ENCODE results near the gene OPRM1.
"Not testable (repeated sequence)": the region's sequence is repeated elsewhere in the genome, so short reads cannot be mapped to it uniquely, and the experiment has no call there.

Gene OPRM1

DNA sequence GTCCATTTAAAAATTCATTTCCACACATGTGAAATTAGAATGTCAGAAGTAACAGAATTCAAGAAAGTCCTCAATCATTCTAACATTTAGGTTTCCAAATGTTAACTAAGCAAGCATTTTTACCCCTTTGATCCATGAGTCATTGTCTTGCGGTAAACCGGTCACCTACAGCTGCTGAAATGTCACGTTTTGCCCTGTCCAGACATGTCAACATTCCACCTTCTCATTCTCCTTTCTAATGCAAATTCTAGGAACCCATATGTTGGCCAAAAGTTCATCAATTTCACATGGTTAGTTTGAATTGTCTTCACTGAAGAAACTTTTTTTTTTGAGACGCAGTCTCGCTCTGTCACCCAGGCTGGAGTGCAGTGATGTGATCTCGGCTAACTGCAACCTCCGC is 200.4 kb downstream of the OPRM1 start:
- H3K27me3 ChIP-seq (ENCODE audit: control insufficient read depth, low read length) = no peaks in the 10 kb centered on the region
- no peaks in the 10 kb centered on the region for H3K4me1 ChIP-seq (ENCODE audit: control insufficient read depth, low read length)
- H4K20me1 ChIP-seq (ENCODE audit: control insufficient read depth, insufficient read depth, low read depth, low read length) = no peaks in the 10 kb centered on the region
- no peaks in the 10 kb centered on the region for H3K9me3 ChIP-seq (ENCODE audit: control insufficient read depth, insufficient read depth, low read length)
- H3K27ac ChIP-seq (ENCODE audit: low read depth, low read length) = no peak overlapping the region
- TF ChIP-seq EZH2phosphoT487 (IDR thresholded peaks at IDR 0.05; ENCODE audit: borderline replicate concordance, low read length) = no peak
- TF ChIP-seq, protein P1, sequence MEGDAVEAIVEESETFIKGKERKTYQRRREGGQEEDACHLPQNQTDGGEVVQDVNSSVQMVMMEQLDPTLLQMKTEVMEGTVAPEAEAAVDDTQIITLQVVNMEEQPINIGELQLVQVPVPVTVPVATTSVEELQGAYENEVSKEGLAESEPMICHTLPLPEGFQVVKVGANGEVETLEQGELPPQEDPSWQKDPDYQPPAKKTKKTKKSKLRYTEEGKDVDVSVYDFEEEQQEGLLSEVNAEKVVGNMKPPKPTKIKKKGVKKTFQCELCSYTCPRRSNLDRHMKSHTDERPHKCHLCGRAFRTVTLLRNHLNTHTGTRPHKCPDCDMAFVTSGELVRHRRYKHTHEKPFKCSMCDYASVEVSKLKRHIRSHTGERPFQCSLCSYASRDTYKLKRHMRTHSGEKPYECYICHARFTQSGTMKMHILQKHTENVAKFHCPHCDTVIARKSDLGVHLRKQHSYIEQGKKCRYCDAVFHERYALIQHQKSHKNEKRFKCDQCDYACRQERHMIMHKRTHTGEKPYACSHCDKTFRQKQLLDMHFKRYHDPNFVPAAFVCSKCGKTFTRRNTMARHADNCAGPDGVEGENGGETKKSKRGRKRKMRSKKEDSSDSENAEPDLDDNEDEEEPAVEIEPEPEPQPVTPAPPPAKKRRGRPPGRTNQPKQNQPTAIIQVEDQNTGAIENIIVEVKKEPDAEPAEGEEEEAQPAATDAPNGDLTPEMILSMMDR (IDR thresholded peaks at IDR 0.05; ENCODE audit: low read depth, low read length, poor library complexity, severe bottlenecking) = no peak
- H3K4me2 ChIP-seq (ENCODE audit: low read length) = no peak overlapping the region
- no peaks in the 10 kb centered on the region for H3K36me3 ChIP-seq (ENCODE audit: control insufficient read depth, low read length)
- H3K9me2 ChIP-seq (replicated peaks; ENCODE audit: control insufficient read depth, low read length) = no peaks in the 10 kb centered on the region
- H3F3A ChIP-seq (ENCODE audit: control insufficient read depth, insufficient read depth) = no peaks in the 10 kb centered on the region
- no peak overlapping the region for H3K4me3 ChIP-seq (ENCODE audit: low read length)
- no peaks in the 10 kb centered on the region for H3K79me2 ChIP-seq (ENCODE audit: control insufficient read depth, low read length)

DNA sequence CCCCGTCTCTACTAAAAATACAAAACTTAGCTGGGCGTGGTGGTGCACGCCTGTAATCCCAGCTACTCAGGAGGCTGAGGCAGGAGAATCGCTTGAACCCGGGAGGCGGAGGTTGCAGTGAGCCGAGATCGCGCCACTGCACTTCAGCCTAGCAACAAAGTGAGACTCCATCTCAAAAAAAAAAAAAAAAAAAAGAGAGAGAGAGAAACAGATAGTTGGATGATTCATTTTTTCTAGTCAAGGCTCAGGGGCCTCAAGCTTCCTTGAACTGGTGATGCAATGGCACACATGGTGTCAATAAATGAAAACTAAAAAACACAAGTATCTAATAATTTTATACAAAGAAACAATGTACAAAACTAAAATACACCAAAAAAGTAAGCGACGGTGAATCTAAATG is 202.0 kb downstream of the OPRM1 start:
- not testable (repeated sequence) for H3K4me3 ChIP-seq (ENCODE audit: low read length); H3K27me3 ChIP-seq (ENCODE audit: control insufficient read depth, low read length); H3K27ac ChIP-seq (ENCODE audit: low read depth, low read length); H3K9me2 ChIP-seq (replicated peaks; ENCODE audit: control insufficient read depth, low read length); H3K9me3 ChIP-seq (ENCODE audit: control insufficient read depth, insufficient read depth, low read length); H4K20me1 ChIP-seq (ENCODE audit: control insufficient read depth, insufficient read depth, low read depth, low read length); H3K79me2 ChIP-seq (ENCODE audit: control insufficient read depth, low read length); H3K4me2 ChIP-seq (ENCODE audit: low read length); H3K36me3 ChIP-seq (ENCODE audit: control insufficient read depth, low read length); H3K4me1 ChIP-seq (ENCODE audit: control insufficient read depth, low read length); H3F3A ChIP-seq (ENCODE audit: control insufficient read depth, insufficient read depth)

DNA sequence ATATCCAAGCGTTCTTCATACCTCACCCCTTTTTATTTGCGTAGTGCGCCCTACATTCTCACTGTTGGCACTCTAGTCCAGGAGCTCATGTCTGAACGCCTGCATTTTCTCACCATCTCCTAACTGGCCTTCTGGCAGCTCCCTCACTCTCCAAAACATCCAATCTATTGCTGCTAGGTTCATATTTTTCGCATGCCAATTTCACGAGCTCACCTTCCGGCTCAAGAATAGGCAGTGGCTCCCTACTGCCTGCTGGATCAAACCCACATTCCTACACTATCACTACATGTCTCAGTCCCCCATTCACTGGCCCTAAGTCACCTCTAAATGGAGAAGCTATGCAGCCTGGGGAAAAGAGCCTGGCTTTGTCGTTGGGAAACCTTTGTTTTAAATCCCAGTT is 202.5 kb downstream of the OPRM1 start:
- H3K4me2 ChIP-seq (ENCODE audit: low read length) = no peak overlapping the region
- H3F3A ChIP-seq (ENCODE audit: control insufficient read depth, insufficient read depth) = no peaks in the 10 kb centered on the region
- no peaks in the 10 kb centered on the region for H3K27me3 ChIP-seq (ENCODE audit: control insufficient read depth, low read length)
- TF ChIP-seq, protein P1 (IDR thresholded peaks at IDR 0.05; ENCODE audit: low read depth, low read length, poor library complexity, severe bottlenecking) = no peak
- no peak for TF ChIP-seq EZH2phosphoT487 (IDR thresholded peaks at IDR 0.05; ENCODE audit: borderline replicate concordance, low read length)
- H3K79me2 ChIP-seq (ENCODE audit: control insufficient read depth, low read length) = no peaks in the 10 kb centered on the region
- H3K4me3 ChIP-seq (ENCODE audit: low read length) = no peak overlapping the region
- no peaks in the 10 kb centered on the region for H3K9me2 ChIP-seq (replicated peaks; ENCODE audit: control insufficient read depth, low read length)
- H3K9me3 ChIP-seq (ENCODE audit: control insufficient read depth, insufficient read depth, low read length) = no peaks in the 10 kb centered on the region
- H4K20me1 ChIP-seq (ENCODE audit: control insufficient read depth, insufficient read depth, low read depth, low read length) = no peaks in the 10 kb centered on the region
- H3K4me1 ChIP-seq (ENCODE audit: control insufficient read depth, low read length) = no peaks in the 10 kb centered on the region
- H3K27ac ChIP-seq (ENCODE audit: low read depth, low read length) = no peak overlapping the region
- no peaks in the 10 kb centered on the region for H3K36me3 ChIP-seq (ENCODE audit: control insufficient read depth, low read length)

DNA sequence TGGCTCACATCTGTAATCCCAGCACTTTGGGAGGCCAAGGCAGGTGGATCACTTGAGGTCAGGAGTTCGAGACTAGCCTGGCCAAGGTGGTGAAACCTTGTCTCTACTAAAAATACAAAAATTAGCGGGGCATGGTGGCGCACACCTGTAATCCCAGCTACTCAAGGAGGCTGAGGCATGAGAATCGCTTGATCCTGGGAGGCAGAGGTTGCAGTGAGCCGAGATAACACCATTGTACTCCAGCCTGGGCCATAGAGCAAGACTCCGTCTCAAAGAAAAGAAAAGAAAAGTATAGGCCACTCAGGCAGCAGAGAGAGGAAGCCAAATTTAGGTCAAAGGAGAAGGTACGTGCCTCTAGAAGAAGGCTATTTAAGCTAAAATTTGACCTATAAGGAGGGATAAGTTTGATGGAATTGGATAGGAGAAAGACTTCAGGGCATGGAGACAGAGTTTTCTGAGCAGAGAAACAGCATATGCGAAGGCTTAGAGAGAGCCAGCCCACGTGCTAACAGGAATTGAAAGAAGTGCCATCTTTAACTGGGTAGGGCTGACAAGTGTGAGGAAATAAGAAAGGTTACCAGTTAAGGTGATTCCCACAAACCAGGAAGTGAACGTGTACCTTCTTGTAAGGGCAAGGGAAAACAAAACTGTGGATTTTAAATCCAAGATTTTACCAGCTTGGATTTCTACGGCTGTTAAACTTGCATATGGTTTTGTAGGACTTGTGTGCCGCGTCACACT is 203.7 kb downstream of the OPRM1 start:
- Histone ChIP-seq H3K4me2 (ENCODE audit: low read length) (no peak overlapping the region), H3K4me3 (ENCODE audit: low read length) (no peak overlapping the region), H3K36me3 (ENCODE audit: control insufficient read depth, low read length) (no peaks in the 10 kb centered on the region), H3K9me2 (replicated peaks; ENCODE audit: control insufficient read depth, low read length) (no peaks in the 10 kb centered on the region), H3F3A (ENCODE audit: control insufficient read depth, insufficient read depth) (no peaks in the 10 kb centered on the region), H3K27me3 (ENCODE audit: control insufficient read depth, low read length) (no peaks in the 10 kb centered on the region), H4K20me1 (ENCODE audit: control insufficient read depth, insufficient read depth, low read depth, low read length) (no peaks in the 10 kb centered on the region), H3K27ac (ENCODE audit: low read depth, low read length) (no peak overlapping the region), H3K79me2 (ENCODE audit: control insufficient read depth, low read length) (no peaks in the 10 kb centered on the region), H3K9me3 (ENCODE audit: control insufficient read depth, insufficient read depth, low read length) (no peaks in the 10 kb centered on the region), H3K4me1 (ENCODE audit: control insufficient read depth, low read length) (no peaks in the 10 kb centered on the region)
- TF ChIP-seq EZH2phosphoT487 (IDR thresholded peaks at IDR 0.05; ENCODE audit: borderline replicate concordance, low read length) = no peak
- TF ChIP-seq, protein P1 (IDR thresholded peaks at IDR 0.05; ENCODE audit: low read depth, low read length, poor library complexity, severe bottlenecking) = no peak
